Fibroblast of lung (primary cell): ENCODE data around the gene GIGYF1.
A peak's percentile ranks its signal among the peaks of the same experiment; 100 is the strongest.

Experiments
- CTCF ChIP-seq, 2 donors: IDR thresholded peaks in 1 of 2; conservative IDR thresholded peaks in 1 of 2; 1 replicate in 1 of 2; 2 replicates in 1 of 2; pipeline ENCODE4 v1.5.1; 2011 to 2012; ENCODE audit warnings: low read length in 2 of 2, control low read depth in 1 of 2, inconsistent platforms in 1 of 2, low read depth in 1 of 2, mild to moderate bottlenecking in 1 of 2
- EZH2 ChIP-seq: IDR thresholded peaks from 2 replicates; pipeline ENCODE4 v1.5.1; 2012; ENCODE audit warnings: low read length, control low read depth, mild to moderate bottlenecking; ENCODE audit errors: missing control alignments

DNA sequence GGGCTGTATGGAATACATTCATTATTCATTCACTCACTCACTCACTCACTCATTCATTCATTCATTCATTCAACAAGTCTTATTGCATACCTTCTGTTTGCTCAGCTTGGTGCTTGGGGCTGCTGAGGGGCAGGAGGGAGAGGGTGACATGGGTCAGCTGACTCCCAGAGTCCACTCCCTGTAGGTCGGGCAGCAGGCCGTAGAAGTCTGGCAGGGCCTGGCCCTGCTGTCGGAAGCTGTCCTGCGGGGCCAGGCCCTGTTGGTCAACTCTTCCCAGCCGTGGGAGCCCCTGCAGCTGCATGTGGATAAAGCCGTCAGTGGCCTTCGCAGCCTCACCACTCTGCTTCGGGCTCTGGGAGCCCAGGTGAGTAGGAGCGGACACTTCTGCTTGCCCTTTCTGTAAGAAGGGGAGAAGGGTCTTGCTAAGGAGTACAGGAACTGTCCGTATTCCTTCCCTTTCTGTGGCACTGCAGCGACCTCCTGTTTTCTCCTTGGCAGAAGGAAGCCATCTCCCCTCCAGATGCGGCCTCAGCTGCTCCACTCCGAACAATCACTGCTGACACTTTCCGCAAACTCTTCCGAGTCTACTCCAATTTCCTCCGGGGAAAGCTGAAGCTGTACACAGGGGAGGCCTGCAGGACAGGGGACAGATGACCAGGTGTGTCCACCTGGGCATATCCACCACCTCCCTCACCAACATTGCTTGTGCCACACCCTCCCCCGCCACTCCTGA, 28.6 kb upstream of the GIGYF1 start:
- TF ChIP-seq CTCF (conservative IDR thresholded peaks at IDR 0.05 in 1 of 2, IDR thresholded peaks at IDR 0.05 in 1 of 2; ENCODE audit: low read depth in 1 of 2, low read length in 2 of 2) (no peak), EZH2 (peak; percentile 54)
